ENCODE data around the gene USP47.

USP47 gene

GRCh38 chr11:12005061-12005460 is 163.3 kb downstream of the USP47 start:
- DNase-seq: no peak

GRCh38 chr11:12005476-12005875 is 163.7 kb downstream of the USP47 start:
- DNase-seq: no peak

- no peak for DNase-seq
These were observed 164.9 kb downstream of the USP47 start for GRCh38 chr11:12006552-12007229.

- DNase-seq: no peak
These were observed 165.4 kb downstream of the USP47 start for GRCh38 chr11:12007230-12007593.

DNA sequence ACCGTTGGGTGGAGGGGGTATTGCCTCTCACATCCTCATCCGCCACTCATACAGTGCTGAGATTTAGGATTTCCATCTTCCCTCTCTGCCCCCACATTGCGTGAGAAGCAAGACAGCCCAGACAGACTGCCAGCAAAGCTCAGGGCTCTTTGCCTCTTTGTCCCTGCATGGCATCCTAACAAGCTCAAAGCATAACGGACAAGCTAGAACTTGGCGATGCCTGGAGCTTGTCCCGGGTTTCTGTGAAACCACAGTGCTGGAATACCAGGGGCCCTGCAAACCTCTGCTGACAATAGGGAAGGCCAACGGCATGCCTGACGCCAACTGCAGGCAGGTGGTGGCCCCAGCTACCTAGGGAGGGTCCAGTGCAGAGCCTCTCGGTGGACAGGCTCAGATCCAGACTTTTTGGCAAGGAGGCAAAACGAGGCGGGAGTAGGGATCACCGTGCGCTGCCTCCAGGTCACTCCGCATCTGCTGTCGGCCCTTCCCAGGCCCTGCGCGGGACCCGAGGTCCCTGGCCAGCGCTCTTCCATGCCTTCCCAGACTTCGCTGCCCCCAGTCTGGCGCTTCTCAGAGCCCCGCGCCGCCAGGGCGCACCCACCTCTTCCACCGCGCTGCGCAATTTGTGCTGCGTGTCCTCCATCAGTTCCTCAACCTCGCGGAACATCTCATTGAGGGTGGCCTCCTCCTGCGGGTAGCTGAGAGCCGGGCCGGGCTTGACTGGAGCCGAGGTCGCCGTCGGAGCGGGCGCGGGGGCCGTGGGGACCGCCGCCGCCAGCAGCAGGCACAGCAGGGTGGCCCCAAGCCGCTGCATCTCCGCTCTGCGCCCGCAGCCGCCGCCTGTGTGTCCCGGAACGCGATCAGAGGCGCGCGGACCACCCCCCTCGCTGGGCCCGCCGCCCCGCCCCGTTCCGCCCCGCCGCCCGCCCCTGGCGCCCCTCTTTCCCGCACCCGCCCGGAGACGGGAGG is 166.3 kb downstream of the USP47 start, which contains the start of gene DKK3:
Gene DKK3 (minus strand): TSS at position 858 of the 969 bp plus-strand sequence. CDS start 44 bp downstream, at position 814.
- DNase-seq: no peak
